ENCODE data around the gene HOOK1.

The HOOK1 gene

GRCh38 chr1:59871746-59872145, 57.0 kb downstream of the HOOK1 start:
- H3K27ac ChIP-seq (replicated peaks): no peak overlapping the region

GRCh38 chr1:59877108-59877682, 62.4 kb downstream of the HOOK1 start:
- Histone ChIP-seq H3K27ac (replicated peaks) (no peak overlapping the region), H3K4me3 (replicated peaks; ENCODE audit: insufficient read depth, low read length) (no peak overlapping the region), H3K27me3 (ENCODE audit: insufficient read depth, poor library complexity, severe bottlenecking) (no peaks in the 10 kb centered on the region)
- DNase-seq (ENCODE audit: low read depth in 1 of 2, low spot score in 1 of 2): no peak
- TF ChIP-seq REST (IDR thresholded peaks at IDR 0.05; ENCODE audit: insufficient replicate concordance, low read depth) (no peak), CTCF (IDR thresholded peaks at IDR 0.05; ENCODE audit: insufficient read depth, low read length) (no peak), POLR2AphosphoS5 (IDR thresholded peaks at IDR 0.05; ENCODE audit: low read depth) (no peak), GABPA (IDR thresholded peaks at IDR 0.05; ENCODE audit: low read depth) (no peak), SPI1 (IDR thresholded peaks at IDR 0.05; ENCODE audit: borderline replicate concordance, low read depth) (no peak)

More at GRCh38 chr1:59871746-59872145, 57.0 kb downstream of the HOOK1 start:
- Histone ChIP-seq H3K27me3 (ENCODE audit: insufficient read depth, poor library complexity, severe bottlenecking) (peaks cover 2% of the 10 kb centered on the region), H3K4me3 (replicated peaks; ENCODE audit: insufficient read depth, low read length) (no peak overlapping the region)
- no peak for TF ChIP-seq REST (IDR thresholded peaks at IDR 0.05; ENCODE audit: insufficient replicate concordance, low read depth)
- TF ChIP-seq GABPA (IDR thresholded peaks at IDR 0.05; ENCODE audit: low read depth): no peak
- TF ChIP-seq SPI1 (IDR thresholded peaks at IDR 0.05; ENCODE audit: borderline replicate concordance, low read depth): no peak
- no peak for TF ChIP-seq POLR2AphosphoS5 (IDR thresholded peaks at IDR 0.05; ENCODE audit: low read depth)
- no peak for TF ChIP-seq CTCF (IDR thresholded peaks at IDR 0.05; ENCODE audit: insufficient read depth, low read length)
- no peak for DNase-seq (ENCODE audit: low read depth in 1 of 2, low spot score in 1 of 2)

- Histone ChIP-seq H3K4me3 (replicated peaks; ENCODE audit: insufficient read depth, low read length) (no peak overlapping the region), H3K27ac (replicated peaks) (no peak overlapping the region), H3K27me3 (ENCODE audit: insufficient read depth, poor library complexity, severe bottlenecking) (no peaks in the 10 kb centered on the region)
- DNase-seq (ENCODE audit: low read depth in 1 of 2, low spot score in 1 of 2): no peak
- TF ChIP-seq POLR2AphosphoS5 (IDR thresholded peaks at IDR 0.05; ENCODE audit: low read depth) (no peak), SPI1 (IDR thresholded peaks at IDR 0.05; ENCODE audit: borderline replicate concordance, low read depth) (no peak), GABPA (IDR thresholded peaks at IDR 0.05; ENCODE audit: low read depth) (no peak), CTCF (IDR thresholded peaks at IDR 0.05; ENCODE audit: insufficient read depth, low read length) (no peak), REST (IDR thresholded peaks at IDR 0.05; ENCODE audit: insufficient replicate concordance, low read depth) (no peak)
Observed at GRCh38 chr1:59878370-59878769, 63.6 kb downstream of the HOOK1 start.

Measured in HL-60 (cell line).